Duodenal mucosa (tissue), 2 donors: ENCODE data around the gene MICALL1.

Experiments
- H3K27ac ChIP-seq: one replicate; pipeline ENCODE4 v1.7.0; 2013; ENCODE audit warnings: low read depth, low read length
- H3K27me3 ChIP-seq, 2 donors: one replicate each; pipeline ENCODE4 v1.7.0; 2013; ENCODE audit warnings: low read length in 2 of 2, control low read depth in 1 of 2; ENCODE audit not compliant: insufficient read depth in 2 of 2, control insufficient read depth in 1 of 2
- H3K36me3 ChIP-seq, 2 donors: one replicate each; pipeline ENCODE4 v1.7.0; 2013; ENCODE audit warnings: low read length in 2 of 2, control low read depth in 1 of 2; ENCODE audit not compliant: insufficient read depth in 2 of 2, control insufficient read depth in 1 of 2
- H3K4me1 ChIP-seq, 2 donors: one replicate each; pipeline ENCODE4 v1.7.0; 2013; ENCODE audit warnings: low read length in 2 of 2, control low read depth in 1 of 2; ENCODE audit not compliant: insufficient read depth in 2 of 2, control insufficient read depth in 1 of 2
- H3K4me3 ChIP-seq, 2 donors: one replicate each; pipeline ENCODE4 v1.7.0; 2013; ENCODE audit warnings: low read length in 2 of 2, low read depth in 1 of 2
- H3K9ac ChIP-seq, 2 donors: one replicate each; pipeline ENCODE4 v1.7.0; 2013; ENCODE audit warnings: low read length in 2 of 2, low read depth in 1 of 2
- H3K9me3 ChIP-seq, 2 donors: one replicate each; pipeline ENCODE4 v1.7.0; 2013; ENCODE audit warnings: low read length in 2 of 2, control low read depth in 1 of 2; ENCODE audit not compliant: control insufficient read depth in 1 of 2

The MICALL1 gene

DNA sequence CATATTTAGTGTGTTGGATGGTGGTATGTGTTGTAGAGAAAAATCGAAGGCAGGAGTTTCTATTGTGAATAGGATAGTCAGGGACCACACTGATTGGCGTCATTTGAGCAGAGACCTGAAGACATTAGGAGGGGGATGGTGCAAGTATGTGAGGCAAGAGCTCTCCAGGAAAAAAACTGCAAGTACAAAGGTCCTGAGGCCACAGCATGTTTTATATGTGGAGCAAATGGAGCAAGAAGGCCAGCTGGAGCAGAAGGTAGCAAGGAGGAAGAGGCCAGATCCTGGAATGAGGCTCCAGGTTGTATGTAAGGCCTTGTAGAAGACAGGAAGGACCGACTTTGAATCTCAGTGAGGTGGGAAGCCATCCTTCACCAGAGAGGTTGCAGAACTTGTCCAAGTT lies 14.2 kb upstream of the MICALL1 start:
- Histone ChIP-seq H3K36me3 (peaks cover 13 to 51% of the 10 kb centered on the region in 2 donors), H3K9me3 (no peaks in the 10 kb centered on the region), H3K27me3 (no peaks in the 10 kb centered on the region), H3K27ac (no peak overlapping the region), H3K9ac (no peak overlapping the region), H3K4me3 (no peak overlapping the region), H3K4me1 (peaks cover 32 to 37% of the 10 kb centered on the region in 2 donors)

DNA sequence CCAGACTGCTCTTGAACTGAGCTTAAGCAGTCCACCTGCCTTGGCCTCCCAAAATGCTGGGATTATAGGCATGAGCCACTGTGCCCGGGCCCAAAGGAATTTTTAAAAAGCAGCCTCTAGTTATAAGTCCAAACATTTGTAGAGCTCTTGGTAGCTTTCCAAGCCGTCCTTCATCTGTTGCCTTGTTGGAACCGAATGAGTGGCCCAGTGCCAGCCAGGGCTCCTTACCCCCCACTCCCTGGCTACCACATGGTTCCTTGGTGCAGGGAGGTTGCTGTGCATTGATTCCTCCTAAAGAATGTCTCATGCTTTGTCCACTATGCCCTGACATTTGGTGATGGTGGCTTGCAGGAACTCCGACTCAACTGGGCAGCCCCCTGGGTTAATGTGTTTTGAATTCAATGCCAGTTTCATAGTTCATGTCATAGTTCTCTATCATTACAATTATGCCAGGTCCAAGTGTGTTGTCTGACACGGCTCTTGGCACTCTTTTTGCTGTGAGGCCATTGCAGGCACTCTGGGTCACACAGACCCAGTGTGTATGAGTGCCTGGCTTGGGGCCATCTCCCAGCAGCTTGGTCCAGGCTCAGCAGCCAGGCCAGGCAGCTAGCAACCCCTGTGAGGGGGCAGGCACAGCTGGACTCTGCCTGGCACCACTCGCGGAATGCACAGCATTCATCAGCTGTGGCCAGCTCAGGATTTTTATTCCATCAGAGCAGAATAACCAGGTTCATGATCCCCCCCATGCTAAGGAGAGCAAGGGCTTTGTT lies 13.3 kb upstream of the MICALL1 start:
- H3K36me3 ChIP-seq = peaks cover 11 to 43% of the 10 kb centered on the region in 2 donors
- peaks cover 33 to 37% of the 10 kb centered on the region in 2 donors for H3K4me1 ChIP-seq
- no peak overlapping the region for H3K9ac ChIP-seq
- H3K27me3 ChIP-seq = no peaks in the 10 kb centered on the region
- no peaks in the 10 kb centered on the region for H3K9me3 ChIP-seq
- no peak overlapping the region for H3K4me3 ChIP-seq
- H3K27ac ChIP-seq = no peak overlapping the region

DNA sequence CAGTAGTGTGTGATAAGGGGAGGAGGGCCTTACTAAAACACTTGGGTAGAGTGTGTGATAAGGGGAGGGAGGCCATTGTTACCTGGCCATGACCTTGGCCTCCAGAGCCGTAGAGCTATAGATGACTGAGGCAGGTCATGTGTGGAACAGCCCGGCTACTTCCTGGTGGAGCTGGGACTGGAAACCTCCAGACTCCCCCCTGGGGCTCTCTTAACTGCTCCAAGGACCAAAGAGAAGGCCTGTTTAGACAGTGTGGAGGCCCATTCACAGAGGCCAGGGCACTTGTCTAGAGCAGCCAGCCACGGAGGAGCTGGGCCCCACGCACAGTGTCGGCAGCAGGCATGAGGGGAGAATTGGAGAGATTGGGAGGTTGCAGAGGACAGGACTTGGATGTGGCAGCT lies 12.5 kb upstream of the MICALL1 start:
- Histone ChIP-seq H3K9me3 (no peaks in the 10 kb centered on the region), H3K4me3 (no peak overlapping the region), H3K4me1 (peaks cover 33 to 37% of the 10 kb centered on the region in 2 donors), H3K27ac (no peak overlapping the region), H3K36me3 (peaks cover 6 to 35% of the 10 kb centered on the region in 2 donors), H3K9ac (no peak overlapping the region), H3K27me3 (no peaks in the 10 kb centered on the region)

DNA sequence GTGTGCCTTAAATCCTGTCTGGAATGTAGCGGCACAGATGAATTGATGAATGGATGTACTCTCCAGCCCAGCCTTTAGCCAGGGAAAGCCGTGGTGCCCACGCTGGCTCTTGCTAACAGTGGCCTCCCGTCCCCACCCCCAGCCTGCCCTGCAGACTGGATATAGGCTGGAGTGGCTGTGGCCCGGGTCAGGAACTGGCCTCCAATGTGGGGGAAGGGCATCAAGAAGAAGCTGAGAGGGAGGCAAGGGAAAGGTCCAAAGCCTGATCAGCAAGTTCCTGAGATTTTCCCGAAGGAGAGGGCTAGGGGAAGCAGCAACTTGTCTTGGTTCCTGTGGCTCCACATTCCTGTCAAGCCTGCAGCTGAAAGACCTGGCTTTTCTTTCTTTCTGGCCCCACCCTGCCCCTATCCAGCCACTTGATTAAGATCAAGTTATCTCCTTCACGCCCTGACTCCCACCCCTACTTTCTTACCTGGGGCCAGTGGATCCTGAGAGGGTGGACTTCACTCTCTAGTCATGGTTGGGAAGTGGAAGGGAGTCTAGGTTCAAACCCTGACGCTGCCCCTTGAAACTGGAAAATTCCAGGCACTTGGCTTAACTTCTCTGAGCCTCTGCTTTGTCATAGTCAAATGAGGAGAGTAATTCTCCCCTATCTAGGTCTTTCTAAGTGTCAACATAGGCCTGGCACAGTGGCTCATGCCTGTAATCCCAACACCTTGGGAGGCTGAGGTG lies 11.0 kb upstream of the MICALL1 start:
- Histone ChIP-seq H3K4me1 (peaks cover 33 to 37% of the 10 kb centered on the region in 2 donors), H3K27me3 (no peaks in the 10 kb centered on the region), H3K4me3 (no peak overlapping the region), H3K9ac (no peak overlapping the region), H3K36me3 (peaks cover 0 to 20% of the 10 kb centered on the region in 2 donors), H3K9me3 (no peaks in the 10 kb centered on the region), H3K27ac (no peak overlapping the region)

DNA sequence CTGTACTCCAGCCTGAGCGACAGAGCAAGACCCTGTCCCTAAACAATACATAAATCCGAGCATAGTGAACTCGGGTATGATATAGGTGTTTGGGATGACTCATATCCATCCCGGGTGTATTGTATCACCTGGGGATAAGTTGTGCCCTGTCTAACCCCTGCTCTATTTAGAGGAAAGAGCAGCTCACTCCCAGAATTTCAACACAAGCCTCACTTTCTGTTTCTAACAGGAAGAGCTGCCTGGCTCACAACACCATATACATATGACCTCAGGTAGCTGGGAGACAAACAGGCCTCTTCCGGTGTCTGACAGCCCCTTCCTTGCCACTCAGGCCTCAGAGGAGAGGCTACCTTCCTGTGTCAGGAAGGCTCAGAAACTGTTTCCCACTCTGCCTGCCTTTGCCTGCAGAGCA lies 9.9 kb upstream of the MICALL1 start:
- Histone ChIP-seq H3K27ac (peak overlapping the region; percentile 57), H3K4me1 (peaks cover 33 to 37% of the 10 kb centered on the region in 2 donors), H3K9ac (peak overlapping the region; percentile 48 to 50), H3K4me3 (no peak overlapping the region), H3K27me3 (no peaks in the 10 kb centered on the region), H3K36me3 (peaks cover 0 to 12% of the 10 kb centered on the region in 2 donors), H3K9me3 (no peaks in the 10 kb centered on the region)

DNA sequence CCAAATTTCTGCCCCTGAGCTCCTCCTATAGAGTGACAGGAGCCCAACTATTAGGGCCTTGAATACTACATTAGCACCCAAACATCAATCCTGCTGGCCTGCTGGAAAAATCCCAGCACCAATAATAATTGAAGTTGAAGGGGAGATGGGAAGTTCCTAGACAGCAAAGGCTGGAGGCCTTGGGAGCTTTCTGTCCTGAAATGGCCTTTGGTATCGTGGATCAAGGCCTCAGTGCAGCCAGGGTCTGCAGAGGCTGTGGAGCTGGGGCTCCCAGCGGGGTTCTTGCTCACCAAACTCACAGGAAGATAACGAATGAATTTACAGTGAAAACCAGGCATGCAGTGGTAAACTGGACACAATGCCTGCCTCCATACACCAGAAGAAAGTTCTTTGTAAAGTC lies 9.2 kb upstream of the MICALL1 start:
- no peaks in the 10 kb centered on the region for H3K27me3 ChIP-seq
- no peak overlapping the region for H3K4me3 ChIP-seq
- peaks cover 33 to 37% of the 10 kb centered on the region in 2 donors for H3K4me1 ChIP-seq
- H3K9me3 ChIP-seq = no peaks in the 10 kb centered on the region
- peak overlapping the region in 1 of 2 donors; percentile 27 for H3K9ac ChIP-seq
- no peak overlapping the region for H3K27ac ChIP-seq
- peaks cover 0 to 5% of the 10 kb centered on the region in 2 donors for H3K36me3 ChIP-seq

DNA sequence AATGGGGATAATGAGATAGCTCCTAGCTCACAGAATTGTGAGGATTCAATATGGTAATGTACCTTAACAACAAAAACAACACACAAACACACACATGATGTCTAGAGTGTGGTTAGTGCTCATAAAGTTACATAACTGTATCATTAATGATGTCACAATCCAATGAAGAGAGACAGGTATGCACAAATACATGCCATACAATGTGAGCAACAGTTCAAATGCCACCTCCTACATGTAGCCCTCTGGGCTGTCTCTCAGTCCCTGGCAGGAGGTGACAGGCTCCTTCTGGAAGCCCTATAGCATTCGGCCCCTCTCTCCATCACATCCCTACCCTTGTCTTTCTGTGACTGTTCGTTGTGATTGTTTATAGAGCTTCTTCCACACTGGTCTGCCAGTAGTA lies 8.3 kb upstream of the MICALL1 start:
- H3K27me3 ChIP-seq = no peaks in the 10 kb centered on the region
- no peak overlapping the region for H3K27ac ChIP-seq
- H3K9ac ChIP-seq = no peak overlapping the region
- no peaks in the 10 kb centered on the region for H3K9me3 ChIP-seq
- peaks cover 30 to 31% of the 10 kb centered on the region in 2 donors for H3K4me1 ChIP-seq
- no peaks in the 10 kb centered on the region for H3K36me3 ChIP-seq
- H3K4me3 ChIP-seq = no peak overlapping the region

DNA sequence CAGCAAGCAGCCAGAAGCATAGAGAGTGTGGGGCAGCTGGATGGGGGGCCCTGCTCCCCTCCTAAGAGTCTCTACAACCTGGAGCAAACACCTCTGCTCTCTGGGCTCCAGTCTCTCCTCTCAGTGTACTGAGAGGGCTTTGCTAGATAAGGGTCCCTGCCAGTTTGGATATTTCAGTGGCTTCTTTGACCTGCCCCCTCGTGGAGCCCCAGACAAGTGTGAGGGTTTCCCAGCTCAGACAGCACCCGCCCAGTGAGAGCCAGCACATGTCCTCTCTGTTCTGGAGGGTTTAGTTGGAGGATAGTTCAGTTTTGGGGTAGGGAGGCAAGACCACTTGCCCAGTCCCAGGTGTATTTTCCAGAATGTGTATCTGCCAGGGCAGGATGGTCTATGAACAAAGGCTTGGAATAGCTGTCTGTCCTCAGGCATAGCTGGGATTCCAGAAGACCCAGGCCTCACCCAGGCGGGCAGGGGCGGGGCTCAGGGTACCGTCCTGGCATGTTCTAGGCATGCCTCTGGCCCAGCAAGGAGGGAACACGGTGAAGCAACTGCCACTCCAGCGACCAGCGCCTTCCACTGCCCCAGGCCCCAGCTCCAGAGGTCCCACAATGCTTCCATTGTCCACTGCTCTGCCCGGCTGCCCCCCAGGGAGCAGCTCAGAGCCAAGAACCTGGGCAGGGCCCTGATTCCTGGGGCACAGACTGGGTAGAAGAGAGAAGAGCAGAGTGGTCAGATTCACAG lies 7.5 kb upstream of the MICALL1 start:
- Histone ChIP-seq H3K27ac (no peak overlapping the region), H3K9ac (no peak overlapping the region), H3K27me3 (no peaks in the 10 kb centered on the region), H3K9me3 (no peaks in the 10 kb centered on the region), H3K36me3 (no peaks in the 10 kb centered on the region), H3K4me3 (no peak overlapping the region), H3K4me1 (peaks cover 22 to 23% of the 10 kb centered on the region in 2 donors)

DNA sequence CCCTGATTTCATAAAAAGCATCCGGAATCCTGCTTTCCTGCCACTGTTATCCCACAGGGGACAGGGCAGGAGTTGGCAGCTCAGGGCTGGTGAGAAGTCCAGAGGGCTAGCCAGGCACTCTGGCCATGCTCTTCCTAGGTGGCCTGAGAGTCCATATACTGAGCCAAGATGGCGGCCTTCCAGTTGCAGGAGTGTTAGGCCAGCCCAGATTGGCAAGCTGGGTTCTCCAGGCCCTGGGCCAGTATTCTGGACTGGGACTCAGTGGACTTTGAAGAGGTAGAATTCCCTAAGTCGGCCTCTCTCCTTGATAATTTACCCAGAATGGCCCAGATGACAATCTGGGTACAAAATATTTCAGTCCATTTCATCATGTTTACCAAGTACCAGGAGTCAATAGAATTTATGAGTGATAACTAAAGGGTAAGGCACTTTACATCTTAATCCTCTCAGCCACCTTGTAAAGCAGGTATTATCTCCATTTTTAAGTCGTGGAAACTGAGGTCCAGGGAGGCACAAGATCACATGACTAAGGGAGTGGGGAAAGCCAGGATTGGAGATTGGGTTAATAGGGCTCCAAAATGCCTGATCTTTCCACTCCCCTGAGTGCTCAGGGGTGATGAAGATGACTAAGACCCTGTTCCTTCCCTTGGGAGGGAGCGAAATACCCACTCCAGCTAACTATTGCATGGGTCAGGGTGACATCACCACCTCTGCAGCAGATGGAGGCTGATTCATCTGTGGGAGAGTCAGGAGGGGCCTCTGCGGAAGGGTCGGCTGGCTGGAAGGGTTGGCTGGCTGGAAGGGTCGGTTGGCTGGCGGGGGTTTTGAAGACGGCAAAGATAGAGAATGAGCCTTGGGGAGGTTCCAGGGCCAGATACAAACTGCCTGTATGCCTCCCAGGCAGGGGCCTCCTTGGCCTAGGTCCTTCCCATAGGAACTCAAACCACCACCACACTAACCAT lies 1.2 kb upstream of the MICALL1 start:
- H3K9ac ChIP-seq = peak overlapping the region in 1 of 2 donors; percentile 48
- no peak overlapping the region for H3K4me3 ChIP-seq
- peak overlapping the region; percentile 83 for H3K27ac ChIP-seq
- peaks cover 0 to 4% of the 10 kb centered on the region in 2 donors for H3K36me3 ChIP-seq
- no peaks in the 10 kb centered on the region for H3K9me3 ChIP-seq
- H3K27me3 ChIP-seq = no peaks in the 10 kb centered on the region
- peaks cover 0 to 17% of the 10 kb centered on the region in 2 donors for H3K4me1 ChIP-seq
